HG02610 (cell line): ENCODE measurements around the gene CCDC8.
"Not testable (repeated sequence)": the region's sequence is repeated elsewhere in the genome, so short reads cannot be mapped to it uniquely, and the experiment has no call there.

Source experiments
- ATAC-seq: cut with Tn5 transposase; IDR thresholded peaks from one replicate; pipeline ENCODE4 v1.9.1; 2021; ENCODE audit warnings: mild to moderate bottlenecking, moderate library complexity; ENCODE audit not compliant: unreplicated experiment

The CCDC8 gene

DNA sequence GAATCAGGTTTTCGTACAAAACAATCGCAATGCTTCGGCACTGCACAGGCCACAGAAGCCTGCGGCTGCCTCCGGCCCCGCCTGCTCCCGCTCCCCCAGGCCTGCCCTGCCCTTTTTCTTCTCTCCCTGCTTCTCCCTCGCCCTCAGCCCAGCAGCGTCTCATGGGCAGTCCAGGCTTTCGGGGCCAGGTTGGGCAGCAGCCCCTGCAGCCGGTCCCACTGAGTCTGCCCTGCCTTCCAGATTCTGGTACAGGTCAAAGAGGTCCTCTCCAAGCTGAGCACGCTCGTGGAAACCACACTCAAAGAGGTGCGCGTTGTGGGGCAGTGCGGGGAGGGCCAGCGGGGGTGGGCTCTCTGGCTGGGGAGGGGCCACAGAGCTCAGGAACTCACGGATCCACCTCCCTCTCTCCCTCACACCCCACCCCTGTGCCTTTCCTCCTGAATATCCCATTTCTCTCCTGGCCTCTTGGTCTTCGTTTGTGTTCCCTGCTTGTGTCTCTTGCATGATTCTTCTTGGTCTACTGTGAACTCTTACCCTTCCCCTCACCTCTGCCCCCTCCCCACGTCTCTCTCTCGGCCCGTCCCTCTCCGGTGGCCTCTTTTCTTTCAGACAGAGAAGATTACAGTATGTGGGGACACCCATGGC is 30.1 kb downstream of the CCDC8 start:
- ATAC-seq: no peak

- ATAC-seq: no peak
Observed at GRCh38 chr19:46381756-46382345, 31.5 kb downstream of the CCDC8 start.

- no peak for ATAC-seq
Observed at GRCh38 chr19:46381346-46381745, 32.0 kb downstream of the CCDC8 start.

GRCh38 chr19:46380690-46381089 is 32.7 kb downstream of the CCDC8 start:
- no peak for ATAC-seq

DNA sequence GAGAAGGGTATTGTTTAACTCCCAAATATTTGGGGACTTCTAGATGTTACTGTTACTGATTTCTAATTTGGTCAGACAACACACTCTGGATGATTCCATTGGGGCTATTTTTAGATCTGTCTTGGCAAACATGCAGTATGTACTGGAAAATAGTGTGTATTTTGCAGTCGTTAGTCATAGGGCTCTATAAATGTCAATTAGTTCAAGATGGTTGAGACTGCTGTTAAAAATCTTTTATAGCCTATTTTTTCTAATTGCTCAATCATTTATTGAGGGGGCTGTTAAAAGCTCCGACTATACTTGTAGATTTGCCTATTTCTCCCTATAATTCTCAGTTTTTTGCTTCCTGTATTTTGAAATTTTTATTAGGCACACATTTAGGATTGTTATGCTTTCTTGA is 35.1 kb downstream of the CCDC8 start:
- no peak for ATAC-seq

- ATAC-seq: no peak
Observed at GRCh38 chr19:46376241-46377153, 36.9 kb downstream of the CCDC8 start.

GRCh38 chr19:46375476-46376067 is 37.8 kb downstream of the CCDC8 start:
- not testable (repeated sequence) for ATAC-seq

- no peak for ATAC-seq
Observed at GRCh38 chr19:46374536-46375475, 38.6 kb downstream of the CCDC8 start.

DNA sequence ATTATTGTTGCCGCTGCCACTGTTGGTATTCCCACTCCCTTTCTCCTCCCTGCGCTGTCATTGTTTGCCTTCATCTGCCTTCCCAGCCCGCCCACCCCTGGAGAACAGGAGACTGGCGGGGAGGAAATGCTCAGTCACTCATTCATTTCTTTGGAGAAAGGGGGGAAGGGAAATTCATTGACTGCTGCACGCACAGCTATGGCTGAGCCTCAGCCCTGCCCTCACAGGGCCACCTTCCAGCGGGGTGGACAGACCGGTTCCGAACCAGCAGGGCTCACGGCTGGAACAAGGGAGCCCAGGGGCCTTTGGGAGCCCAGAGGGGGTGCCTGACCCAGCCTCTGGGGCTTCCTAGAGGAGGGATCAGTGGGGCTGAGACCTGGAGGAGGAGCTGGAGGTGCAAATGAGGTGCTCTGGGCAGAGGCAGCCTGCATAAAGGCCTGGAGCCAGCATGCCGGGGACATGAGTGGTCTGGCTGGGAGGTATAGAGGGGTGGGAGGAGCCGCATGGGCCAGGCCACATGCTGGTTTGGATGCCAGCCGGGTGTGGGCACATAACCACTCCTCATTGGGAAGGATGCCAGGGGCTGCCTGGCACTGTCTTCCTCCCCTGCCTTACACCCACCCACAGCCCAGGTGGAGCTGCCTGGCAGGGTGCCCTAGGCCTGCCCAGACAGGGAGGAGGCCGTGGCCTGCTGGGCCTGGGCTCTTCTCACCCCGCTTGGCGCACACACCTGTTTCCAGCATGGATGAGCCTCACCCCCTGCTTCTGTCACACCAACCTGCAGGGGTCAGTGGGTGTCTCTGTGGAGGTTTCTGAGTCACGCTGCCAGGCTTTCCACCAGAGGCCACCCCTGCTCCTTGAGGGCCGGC is 39.6 kb downstream of the CCDC8 start:
- ATAC-seq: no peak

DNA sequence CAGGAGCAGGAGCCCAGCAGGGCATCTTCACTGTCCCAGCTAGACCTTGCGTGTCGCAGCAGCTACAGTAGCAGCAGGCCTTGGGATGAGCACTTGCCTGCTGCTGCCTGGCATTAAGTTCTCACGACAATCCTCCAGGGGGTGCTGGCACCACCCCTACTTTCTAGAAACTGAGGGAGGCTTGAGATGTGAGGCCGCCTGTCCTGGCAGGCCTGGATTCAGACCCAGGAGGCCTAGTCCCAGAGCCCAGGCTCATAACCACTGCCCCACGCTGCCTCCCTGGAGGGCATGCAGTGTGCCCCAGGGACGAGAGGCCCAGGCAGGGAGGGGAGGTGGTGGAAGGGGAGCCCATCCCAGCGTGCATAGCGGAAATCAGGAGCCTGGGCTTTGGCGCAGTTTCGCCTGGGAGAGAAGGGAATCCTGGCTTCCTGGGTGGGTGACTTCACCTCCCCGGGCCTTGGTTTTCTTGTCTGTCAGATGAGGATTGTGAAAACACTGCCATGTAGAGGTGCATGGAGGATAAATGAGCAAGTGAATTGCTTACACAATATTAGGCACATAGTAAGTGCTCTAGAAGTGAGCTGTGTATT is 40.4 kb downstream of the CCDC8 start:
- ATAC-seq: no peak

DNA sequence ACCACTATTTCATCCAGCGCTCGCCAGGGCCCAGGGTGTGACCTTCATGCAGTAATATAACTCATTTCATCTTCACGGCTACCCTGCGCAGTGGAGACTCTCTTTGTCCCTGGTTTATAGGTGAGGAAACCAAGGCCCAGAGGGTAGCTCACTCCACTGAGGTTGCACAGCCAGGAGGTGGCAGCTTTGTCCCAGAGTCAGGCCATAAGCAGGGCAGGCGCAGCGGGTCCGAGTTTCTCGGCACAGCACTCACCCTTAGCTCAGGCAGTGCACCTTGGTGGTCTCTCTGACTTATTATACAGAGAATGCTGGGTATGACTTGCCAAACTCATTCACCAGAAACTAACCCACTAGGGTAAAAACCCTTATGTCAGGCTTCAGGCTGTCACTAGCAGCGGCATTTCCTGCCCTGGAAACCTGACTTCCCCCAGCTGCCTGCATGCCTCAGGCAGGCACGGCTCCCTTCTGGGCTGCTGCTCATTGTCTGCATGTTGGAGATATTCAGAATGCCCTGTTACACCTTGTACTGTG is 41.9 kb downstream of the CCDC8 start:
- ATAC-seq: no peak

DNA sequence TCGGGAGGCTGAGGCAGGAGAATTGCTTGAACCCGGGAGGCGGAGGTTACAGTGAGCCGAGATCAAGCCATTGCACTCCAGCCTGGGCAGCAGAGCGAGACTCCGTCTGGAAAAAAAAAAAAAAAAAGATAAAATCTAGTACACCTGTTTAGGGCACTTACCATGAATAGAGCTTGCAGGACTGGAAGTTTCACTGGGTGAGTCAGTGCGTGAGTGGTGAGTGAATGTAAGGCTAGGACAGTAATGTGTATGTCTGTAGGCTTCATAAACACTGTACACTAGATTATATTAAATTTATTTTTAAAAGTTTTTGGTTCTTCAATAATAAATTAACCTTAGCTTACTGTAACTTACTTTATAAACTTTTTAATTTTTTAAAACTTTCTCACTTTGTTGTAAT is 43.5 kb downstream of the CCDC8 start:
- no peak for ATAC-seq

- no peak for ATAC-seq
Observed at GRCh38 chr19:46368116-46368515, 45.2 kb downstream of the CCDC8 start.

GRCh38 chr19:46367426-46367825 is 45.9 kb downstream of the CCDC8 start:
- no peak for ATAC-seq

DNA sequence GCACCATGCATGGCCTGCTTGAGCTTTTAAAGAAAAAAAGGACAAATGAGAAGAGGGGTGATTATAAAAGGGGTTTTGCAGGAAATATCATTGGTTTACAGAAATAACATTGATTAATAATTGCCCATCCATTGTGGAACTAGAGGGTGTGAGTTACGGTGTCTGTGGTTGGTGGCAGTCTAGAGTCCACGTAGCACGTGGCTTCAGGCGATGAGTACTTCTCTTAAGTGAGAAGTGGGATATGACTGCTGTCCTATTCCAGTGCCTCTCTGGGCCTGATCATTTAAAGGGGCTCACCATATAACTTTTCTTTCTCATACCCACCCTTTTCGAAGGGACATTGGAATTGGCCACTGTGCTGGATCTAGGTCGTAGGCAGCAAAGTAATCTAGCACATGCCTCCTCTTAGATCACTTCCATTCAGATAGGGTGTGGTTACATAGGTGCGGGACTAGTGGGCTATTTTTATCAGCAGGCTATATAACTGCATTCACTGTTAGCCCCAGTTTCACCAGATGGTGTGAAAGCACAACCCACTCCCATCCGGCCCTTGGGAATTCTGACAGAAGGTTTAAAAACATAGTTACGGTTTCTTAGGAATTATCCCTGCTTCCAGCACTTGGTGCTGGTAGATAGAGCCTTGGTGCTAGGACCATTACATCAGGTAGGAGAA is 46.6 kb downstream of the CCDC8 start:
- no peak for ATAC-seq

- no peak for ATAC-seq
Observed at GRCh38 chr19:46365561-46365960, 47.8 kb downstream of the CCDC8 start.

DNA sequence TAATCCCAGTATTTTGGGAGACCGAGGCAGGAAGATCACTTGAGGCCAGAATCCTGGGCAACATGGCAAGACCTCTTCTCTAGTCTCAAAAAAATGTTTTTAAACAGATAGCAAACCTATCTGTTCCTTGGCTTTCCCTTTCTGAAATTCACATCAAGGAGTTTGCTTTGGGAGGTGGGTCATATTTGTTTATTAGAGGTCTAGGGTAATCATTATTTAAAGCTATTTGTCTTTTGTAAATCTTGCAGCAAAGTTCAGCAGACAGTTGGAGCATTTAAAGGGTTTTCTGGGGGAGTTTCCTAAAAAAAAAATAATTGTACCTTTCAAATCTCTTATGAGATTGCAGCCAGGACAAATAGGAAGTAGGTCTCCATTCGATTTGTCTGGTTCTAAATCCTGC is 49.0 kb downstream of the CCDC8 start:
- ATAC-seq: no peak

- ATAC-seq: no peak
Observed at GRCh38 chr19:46361915-46362314, 51.4 kb downstream of the CCDC8 start.
